Measurements from ENCODE around the gene PLEKHG5.
"Not testable (repeated sequence)": the region's sequence is repeated elsewhere in the genome, so short reads cannot be mapped to it uniquely, and the experiment has no call there.

PLEKHG5 gene

GRCh38 chr1:6461538-6462411 lies 29.7 kb downstream of the PLEKHG5 start:
- DNase-seq (ENCODE audit: low read depth in 2 of 2), result no peak

GRCh38 chr1:6461051-6461530 lies 30.4 kb downstream of the PLEKHG5 start:
- no peak for DNase-seq (ENCODE audit: low read depth in 2 of 2)

GRCh38 chr1:6460301-6461050 lies 31.0 kb downstream of the PLEKHG5 start:
- peak; percentile 59 to 76 for DNase-seq (ENCODE audit: low read depth in 2 of 2)

GRCh38 chr1:6459850-6460265 lies 31.6 kb downstream of the PLEKHG5 start:
- peak in 1 of 2 donors; percentile 36 for DNase-seq (ENCODE audit: low read depth in 2 of 2)

GRCh38 chr1:6456800-6457466 lies 34.5 kb downstream of the PLEKHG5 start:
- no peak for DNase-seq (ENCODE audit: low read depth in 2 of 2)

GRCh38 chr1:6455752-6456520 lies 35.5 kb downstream of the PLEKHG5 start:
- not testable (repeated sequence) for DNase-seq (ENCODE audit: low read depth in 2 of 2)

GRCh38 chr1:6454856-6455751 lies 36.4 kb downstream of the PLEKHG5 start:
- DNase-seq (ENCODE audit: low read depth in 2 of 2), result no peak

GRCh38 chr1:6453895-6454855 lies 37.3 kb downstream of the PLEKHG5 start:
- not testable (repeated sequence) for DNase-seq (ENCODE audit: low read depth in 2 of 2)

- DNase-seq (ENCODE audit: low read depth in 2 of 2), result no peak
Observed at GRCh38 chr1:6450943-6451373, 40.5 kb downstream of the PLEKHG5 start.

- DNase-seq (ENCODE audit: low read depth in 2 of 2), result not testable (repeated sequence)
Observed at GRCh38 chr1:6450486-6450885, 41.0 kb downstream of the PLEKHG5 start.

GRCh38 chr1:6450005-6450450 lies 41.4 kb downstream of the PLEKHG5 start:
- DNase-seq (ENCODE audit: low read depth in 2 of 2), result no peak

- no peak for DNase-seq (ENCODE audit: low read depth in 2 of 2)
Observed at GRCh38 chr1:6448749-6449631, 42.5 kb downstream of the PLEKHG5 start.

- no peak for DNase-seq (ENCODE audit: low read depth in 2 of 2)
Observed at GRCh38 chr1:6447818-6448748, 43.4 kb downstream of the PLEKHG5 start.

DNA sequence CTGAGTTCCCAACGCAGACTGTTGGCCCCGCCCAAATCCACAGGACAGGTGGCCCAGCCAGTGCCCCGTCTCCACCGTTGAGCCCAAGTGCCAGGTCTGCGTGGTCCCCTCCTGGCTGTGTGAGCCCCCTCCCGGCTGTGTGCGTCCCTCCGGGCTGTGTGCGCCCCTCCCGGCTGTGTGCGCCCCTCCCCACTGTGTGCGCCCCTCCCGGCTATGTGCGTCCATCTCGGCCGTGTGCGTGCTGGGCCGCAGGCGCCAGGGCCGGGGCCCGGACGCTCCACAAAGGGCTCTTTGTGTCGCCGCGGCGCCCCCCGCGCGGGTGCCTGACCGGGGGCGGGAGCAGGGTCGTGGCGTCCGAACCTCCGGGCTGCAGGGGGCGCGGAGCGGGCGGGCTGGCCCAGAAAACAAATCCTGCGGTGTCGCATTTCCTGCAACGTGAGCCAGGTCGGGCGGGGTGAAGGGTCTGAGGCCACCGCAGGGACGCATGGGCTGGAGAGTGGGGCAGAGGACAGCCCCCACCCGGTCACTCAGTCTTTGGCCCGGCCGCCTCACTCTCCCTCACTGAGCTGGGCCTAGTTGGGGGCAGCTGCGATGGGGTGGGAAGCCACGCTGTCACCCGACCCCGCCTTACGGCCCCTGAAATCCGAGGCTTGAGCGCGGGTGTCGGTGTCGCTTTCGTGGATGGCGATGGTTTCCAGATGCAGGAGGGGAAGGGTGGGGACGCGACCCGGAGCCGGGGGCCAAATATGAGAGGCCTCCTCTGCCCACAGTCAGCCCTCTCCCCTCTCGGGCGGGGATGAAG lies 44.2 kb downstream of the PLEKHG5 start:
- DNase-seq (ENCODE audit: low read depth in 2 of 2), result no peak

DNA sequence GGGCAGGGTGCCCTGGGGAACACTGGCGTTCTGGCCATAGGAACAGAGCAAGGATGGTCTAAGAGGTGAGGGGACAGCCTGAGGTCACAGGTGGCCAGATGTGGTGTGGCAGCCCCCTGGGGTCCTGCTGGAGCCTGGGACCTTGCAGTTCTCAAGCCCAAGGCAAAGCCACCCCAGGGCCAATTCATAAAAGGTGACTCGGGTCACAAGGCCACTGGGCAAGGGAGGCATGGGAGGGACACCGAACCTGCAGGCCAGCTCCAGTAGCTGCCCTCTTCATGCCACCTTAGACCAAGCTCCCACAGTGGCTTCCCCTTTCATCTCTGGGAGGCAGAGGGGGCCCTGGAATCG lies 44.8 kb downstream of the PLEKHG5 start:
- no peak for DNase-seq (ENCODE audit: low read depth in 2 of 2)

DNA sequence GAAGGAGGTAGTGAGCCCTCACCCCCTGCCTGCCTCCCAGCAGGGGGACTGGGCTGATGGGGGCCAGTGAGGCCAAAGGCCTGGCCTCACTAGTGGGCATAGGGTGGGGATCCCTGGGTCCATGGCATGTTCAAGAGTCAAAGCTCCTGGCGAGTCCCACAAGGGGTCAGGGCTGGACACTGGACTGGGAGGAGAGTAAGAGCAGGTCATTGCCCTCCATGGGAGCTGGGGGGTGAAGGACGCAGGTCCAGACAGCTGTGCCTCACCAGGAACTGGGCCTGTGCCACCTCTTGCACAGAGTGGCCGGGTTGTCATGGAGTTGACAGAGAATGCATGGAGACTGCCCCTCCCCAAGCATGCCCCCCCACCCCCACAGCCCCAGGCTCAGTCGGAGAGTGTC lies 45.5 kb downstream of the PLEKHG5 start:
- not testable (repeated sequence) for DNase-seq (ENCODE audit: low read depth in 2 of 2)

Measured in stimulated activated CD4-positive, alpha-beta T cell treated with anti-CD3 and anti-CD28 coated beads, Interleukin-15, amount 100 ng/mL, for 48 hours (primary cell).